Transverse colon (tissue), 4 donors: ENCODE results near the gene UTP25. TPM values are rescaled to one million over a fixed set of nuclear protein-coding genes. Genes with fewer than 3 reads are reported as not detected.

Experiments
- DNase-seq: peaks from one replicate; pipeline ENCODE4 v3.0.0-alpha.2; 2019
- H3K27ac ChIP-seq, 4 donors: fragments of 200-600 bp; sonication (generic); 2 replicates each; pipeline ENCODE4 v1.5.1; 2016 to 2018; ENCODE audit warnings: inconsistent platforms in 4 of 4
- H3K27me3 ChIP-seq: fragments of 200-600 bp; sonication (generic); 2 replicates; pipeline ENCODE4 v1.5.1; 2017; ENCODE audit warnings: inconsistent platforms
- H3K36me3 ChIP-seq, 4 donors: fragments of 200-600 bp; sonication (generic); 2 replicates each; pipeline ENCODE4 v1.5.1; 2017 to 2019; ENCODE audit warnings: inconsistent platforms in 4 of 4
- H3K4me1 ChIP-seq, 4 donors: fragments of 200-600 bp; sonication (generic); 2 replicates each; pipeline ENCODE4 v1.5.1; 2017 to 2020; ENCODE audit warnings: inconsistent platforms in 4 of 4
- H3K4me3 ChIP-seq, 4 donors: fragments of 200-600 bp; sonication (generic); 1 replicate in 1 of 4; 2 replicates in 3 of 4; pipeline versions ENCODE4 v1.5.1 to v1.6.1; 2017 to 2019; ENCODE audit warnings: inconsistent platforms in 4 of 4
- H3K9me3 ChIP-seq, 2 donors: fragments of 200-600 bp; sonication (generic); 2 replicates each; pipeline ENCODE4 v1.5.1; 2017 to 2019; ENCODE audit warnings: inconsistent platforms in 2 of 2
- CTCF ChIP-seq, 5 experiments: fragments of 200-600 bp in 3 of 5; fragments of 450-650 bp in 2 of 5; sonication (generic) in 3 of 5; IDR thresholded peaks; 1 replicate in 2 of 5; 2 replicates in 3 of 5; pipeline ENCODE4 v1.5.1; 2016 to 2017; ENCODE audit warnings: antibody characterized with exemption in 5 of 5, inconsistent platforms in 3 of 5, mild to moderate bottlenecking in 2 of 5, moderate library complexity in 1 of 5
- EP300 ChIP-seq: sonication (generic); formaldehyde crosslinking; IDR thresholded peaks from one replicate; pipeline ENCODE4 v1.6.1; 2017; ENCODE audit warnings: antibody characterized with exemption, low read depth
- POLR2A ChIP-seq: fragments of 450-650 bp; IDR thresholded peaks from one replicate; pipeline ENCODE4 v1.6.1; 2016; ENCODE audit warnings: antibody characterized with exemption, mild to moderate bottlenecking, moderate library complexity
- POLR2AphosphoS5 ChIP-seq, 3 donors: sonication (generic); formaldehyde crosslinking; IDR thresholded peaks; one replicate each; pipeline ENCODE4 v1.6.1; 2016; ENCODE audit warnings: antibody characterized with exemption in 3 of 3
- WGBS, 2 donors: methylation state at CpG; one replicate each; pipeline ENCODE4 v1.1.5; 2018; ENCODE audit warnings: low coverage in 1 of 2; 5-methylcytosine and 5-hydroxymethylcytosine counted together
- in situ Hi-C, 4 donors: fragments of 200-750 bp; cut with MboI; loops; one replicate each; pipeline versions ENCODE4 v1.15.0 to v1.15.1; 2017; ENCODE audit warnings: low sequenced_read_pairs in 3 of 4, low pct_ligation_motif_present in 1 of 4, low pct_unique_long_range_greater_than_20kb in 1 of 4
- intact Hi-C: fragments of 100-400 bp; cut with DNase I; formaldehyde crosslinking; loops from one replicate; pipeline ENCODE4 v1.15.1; 2023; ENCODE audit warnings: low total_unique reads
- total RNA-seq, 4 donors: library from RNA; depleted of rRNA; stranded (reverse); fragments of >200 nt; gene quantifications; one replicate each; pipeline ENCODE4 v1.1.0, GENCODE V29; 2016

The UTP25 gene
- total RNA-seq, 4 donors from 2014 or later: 1.1 to 13.7 (median 6.1) TPM

GRCh38 chr1:209882942-209883340 lies 55.2 kb downstream of the UTP25 start:
- in situ Hi-C loops: no loop called here

GRCh38 chr1:209883341-209883971 lies 55.7 kb downstream of the UTP25 start:
- intact Hi-C loops (no loop called here), in situ Hi-C loops (no loop called here)
- 43 to 64% methylated on average over 1 of the region's 1 CpG for WGBS, 2 donors

More at GRCh38 chr1:209882942-209883340, 55.2 kb downstream of the UTP25 start:
- Histone ChIP-seq H3K4me1 (no peaks in the 10 kb centered on the region), H3K36me3 (no peaks in the 10 kb centered on the region), H3K4me3 (no peak overlapping the region), H3K27ac (no peak overlapping the region), H3K27me3 (no peaks in the 10 kb centered on the region), H3K9me3 (no peaks in the 10 kb centered on the region)
- TF ChIP-seq POLR2AphosphoS5 (IDR thresholded peaks at IDR 0.05) (no peak), CTCF (IDR thresholded peaks at IDR 0.05) (no peak), EP300 (no peak), POLR2A (no peak)
- WGBS, 2 donors: 43 to 51% methylated on average over 1 to 2 of the region's 2 CpGs
- intact Hi-C loops: no loop called here
- no peak for DNase-seq

GRCh38 chr1:209884249-209884648 lies 56.5 kb downstream of the UTP25 start:
- TF ChIP-seq CTCF (IDR thresholded peaks at IDR 0.05): no peak
- TF ChIP-seq POLR2A: no peak
- TF ChIP-seq EP300: no peak
- Histone ChIP-seq H3K27ac (no peak overlapping the region), H3K9me3 (no peaks in the 10 kb centered on the region), H3K27me3 (no peaks in the 10 kb centered on the region), H3K36me3 (no peaks in the 10 kb centered on the region), H3K4me1 (no peaks in the 10 kb centered on the region), H3K4me3 (no peak overlapping the region)
- no peak for DNase-seq
- WGBS, 2 donors: 62 to 66% methylated on average over 4 of the region's 4 CpGs
- intact Hi-C loops: no loop called here
- in situ Hi-C loops: no loop called here

More at GRCh38 chr1:209883341-209883971, 55.7 kb downstream of the UTP25 start:
- no peak for TF ChIP-seq EP300
- TF ChIP-seq CTCF (IDR thresholded peaks at IDR 0.05): no peak
- TF ChIP-seq POLR2AphosphoS5 (IDR thresholded peaks at IDR 0.05): no peak
- Histone ChIP-seq H3K27me3 (no peaks in the 10 kb centered on the region), H3K4me3 (no peak overlapping the region), H3K9me3 (no peaks in the 10 kb centered on the region), H3K4me1 (no peaks in the 10 kb centered on the region), H3K27ac (no peak overlapping the region), H3K36me3 (no peaks in the 10 kb centered on the region)
- DNase-seq: no peak

- intact Hi-C loops (no loop called here), in situ Hi-C loops (no loop called here)
- no peaks in the 10 kb centered on the region for H3K4me1 ChIP-seq
- no peak overlapping the region for H3K27ac ChIP-seq
- H3K27me3 ChIP-seq: no peaks in the 10 kb centered on the region
- TF ChIP-seq EP300 (no peak), CTCF (IDR thresholded peaks at IDR 0.05) (no peak), POLR2A (no peak), POLR2AphosphoS5 (IDR thresholded peaks at IDR 0.05) (no peak)
- no peak overlapping the region for H3K4me3 ChIP-seq
- DNase-seq: no peak
- 12% methylated on average over 2 of the region's 2 CpGs; no CpG with 5 or more reads in 1 of the 2 donors for WGBS, 2 donors
- no peaks in the 10 kb centered on the region for H3K36me3 ChIP-seq
- H3K9me3 ChIP-seq: no peaks in the 10 kb centered on the region
Observed at GRCh38 chr1:209884665-209885117, 56.9 kb downstream of the UTP25 start.
